ENCODE measurements around the gene DNAJB14.

Gene DNAJB14

DNA sequence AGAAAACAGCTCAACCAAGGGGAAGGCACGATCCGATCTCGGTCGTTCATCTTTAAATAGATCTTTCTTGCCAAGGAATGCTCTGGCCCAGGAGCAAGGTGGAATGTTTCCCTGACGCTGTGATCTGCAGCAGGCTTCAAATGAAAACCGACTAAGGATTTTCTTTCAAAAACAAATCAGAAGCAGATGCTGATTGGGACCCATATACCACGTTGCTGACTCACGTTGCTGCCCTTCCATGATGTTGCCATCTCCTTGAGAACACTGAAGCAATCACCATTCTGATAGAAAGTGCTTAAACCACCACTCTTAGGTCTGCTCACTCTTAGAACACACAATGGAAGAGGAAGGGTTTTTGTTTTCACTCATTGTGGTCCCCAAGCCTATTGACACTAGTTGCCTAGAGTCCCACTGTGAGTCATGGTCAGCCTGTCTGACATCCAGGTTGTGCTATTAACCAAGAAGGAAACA lies 78.3 kb downstream of the DNAJB14 start:
- DNase-seq (ENCODE audit: low read depth): no peak

DNA sequence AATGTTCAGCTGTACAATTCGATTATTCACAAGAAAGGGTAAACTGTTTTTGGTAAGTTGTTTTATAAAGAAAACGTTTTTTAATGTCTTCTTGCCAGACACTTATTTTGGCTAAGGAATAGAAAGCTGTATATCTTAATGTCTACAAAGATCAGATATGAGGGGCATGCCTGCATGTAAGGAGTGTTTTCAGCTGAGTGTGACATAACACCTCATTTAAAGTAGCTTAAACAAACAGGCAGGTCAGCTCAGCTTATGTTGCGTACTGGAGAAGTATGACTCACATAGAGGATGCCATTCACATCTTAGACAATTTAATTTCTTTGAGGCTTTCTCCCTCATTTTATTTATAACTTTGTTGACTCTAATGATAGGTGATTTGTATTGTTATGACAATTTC lies 82.6 kb downstream of the DNAJB14 start:
- no peak for DNase-seq (ENCODE audit: low read depth)

DNA sequence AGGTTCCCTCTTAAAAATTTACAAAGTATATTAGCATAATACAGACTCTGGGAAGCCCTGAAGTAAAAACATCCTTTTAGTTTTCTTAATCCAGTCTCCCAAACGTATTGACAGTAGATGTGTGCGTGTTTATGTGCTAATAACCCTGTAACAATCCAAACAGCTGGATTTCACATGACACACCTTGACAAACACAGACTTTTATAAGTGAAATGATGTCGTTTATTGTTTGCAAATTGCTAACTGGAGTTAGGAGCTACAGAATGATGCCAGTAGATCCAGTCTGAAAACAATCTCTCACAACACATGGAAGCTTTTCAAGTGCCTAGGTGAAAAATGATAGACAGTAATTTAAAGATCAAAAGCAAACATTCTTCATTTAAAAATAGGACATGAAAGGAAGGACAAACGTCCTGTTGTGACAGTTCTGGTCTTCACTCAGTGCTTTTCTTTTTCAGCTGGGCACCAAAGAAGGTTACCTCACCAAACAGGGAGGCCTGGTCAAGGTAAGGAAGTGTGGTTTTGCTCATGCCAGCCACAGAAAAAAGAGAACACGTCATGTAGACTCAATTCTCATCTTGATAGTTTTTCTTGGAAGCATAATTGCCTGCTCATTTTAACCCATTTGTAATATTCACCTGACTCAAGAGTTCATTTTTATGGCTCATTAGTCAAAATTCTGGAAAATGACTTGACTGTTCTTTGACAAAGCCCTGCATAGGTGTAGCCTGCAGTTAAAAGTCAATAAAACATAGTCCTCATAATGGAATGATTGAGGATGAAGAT lies 85.1 kb downstream of the DNAJB14 start:
- no peak for DNase-seq (ENCODE audit: low read depth)

DNA sequence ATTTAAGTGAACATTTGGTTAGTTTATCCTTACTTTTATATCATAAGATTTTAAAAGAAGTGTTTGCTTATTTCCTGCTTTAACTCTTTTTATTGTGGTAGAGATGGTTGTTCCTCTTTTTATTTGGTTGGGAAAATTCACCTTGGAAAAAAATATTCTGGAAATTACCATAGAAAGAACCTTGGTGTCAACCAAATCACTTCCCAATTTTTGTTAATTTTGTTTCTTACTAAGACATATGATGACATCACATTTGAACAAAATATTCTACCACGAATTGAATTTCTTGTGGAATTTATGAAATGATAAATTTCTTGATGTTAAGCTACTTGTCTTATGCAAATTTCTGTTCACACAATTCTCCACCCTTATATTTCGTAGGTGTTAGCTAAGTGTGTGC lies 85.9 kb downstream of the DNAJB14 start:
- no peak for DNase-seq (ENCODE audit: low read depth)

DNA sequence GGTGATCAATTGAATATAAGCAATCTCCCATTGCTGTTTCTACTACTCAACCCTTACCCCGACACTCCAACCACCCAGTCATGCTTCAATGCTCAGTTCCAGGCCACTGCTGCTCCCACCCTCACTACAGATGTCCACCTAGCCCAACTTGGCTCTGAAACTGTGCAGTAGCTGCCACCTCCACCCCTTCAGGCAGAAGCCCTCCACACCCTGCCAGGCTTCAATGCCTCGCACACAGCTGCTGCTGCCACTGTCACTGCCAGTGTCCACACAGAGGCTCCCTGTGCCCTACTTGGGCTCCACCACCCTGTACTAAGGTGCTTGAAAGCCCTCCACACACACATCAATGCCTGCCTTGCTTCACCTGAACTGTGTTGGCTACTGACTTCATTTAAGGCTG lies 86.8 kb downstream of the DNAJB14 start:
- no peak for DNase-seq (ENCODE audit: low read depth)

DNA sequence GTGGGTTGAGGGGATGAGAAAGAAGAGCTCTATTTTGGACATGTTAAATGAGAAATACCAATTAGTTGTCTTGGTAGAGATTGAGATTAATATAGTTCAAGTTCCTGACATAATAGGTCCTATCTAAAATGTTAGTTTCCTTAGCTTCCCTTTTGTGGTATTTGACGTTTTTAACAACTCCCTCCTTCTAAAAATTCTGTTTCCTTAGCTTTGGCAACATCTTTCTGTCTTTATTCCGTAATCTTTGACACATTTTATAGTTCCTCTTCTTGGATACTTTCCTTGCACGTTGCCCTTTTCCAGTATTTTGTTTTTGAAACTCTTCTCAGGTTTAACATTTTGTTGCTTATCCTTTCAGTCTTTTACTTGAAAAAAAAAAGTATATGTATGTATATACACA lies 89.1 kb downstream of the DNAJB14 start:
- DNase-seq (ENCODE audit: low read depth): no peak

DNA sequence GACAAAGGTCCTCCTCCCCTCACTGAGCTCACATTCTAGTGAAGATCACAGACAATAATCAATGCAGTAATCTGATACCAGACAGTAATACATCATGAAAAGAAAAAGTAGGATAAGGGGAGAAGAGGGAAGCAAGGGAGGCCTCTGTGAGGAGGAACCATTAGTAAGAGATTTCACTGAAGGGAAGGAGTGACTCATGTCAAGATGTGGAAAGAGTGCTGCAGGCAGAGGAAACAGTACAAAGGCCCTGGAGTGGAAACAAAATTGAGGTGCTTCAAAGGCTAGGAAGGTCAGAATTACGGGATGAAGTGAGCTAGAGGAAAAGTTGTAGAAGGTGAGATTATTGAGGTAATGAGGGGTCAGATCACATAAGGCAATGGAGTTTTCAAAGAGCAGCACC lies 90.3 kb downstream of the DNAJB14 start:
- DNase-seq (ENCODE audit: low read depth): no peak

DNA sequence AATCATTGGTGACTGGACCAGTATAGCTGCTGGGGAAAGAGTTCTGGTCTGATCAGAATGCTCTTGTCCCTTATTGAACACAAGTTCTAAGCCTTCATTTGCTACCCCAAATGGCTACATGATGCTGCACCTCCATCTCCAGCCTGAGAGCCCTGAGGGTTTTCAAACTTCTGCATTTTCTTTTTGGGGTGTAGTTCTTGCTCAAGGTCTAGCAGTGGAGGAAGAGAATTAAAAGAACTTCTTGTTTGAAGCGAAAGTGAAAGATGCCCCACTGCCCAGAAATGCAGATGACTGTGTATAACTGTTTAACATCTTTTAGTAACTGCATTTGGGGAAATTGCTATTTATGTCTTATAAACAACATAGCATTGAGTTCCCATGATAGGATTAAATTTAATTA lies 90.7 kb downstream of the DNAJB14 start:
- no peak for DNase-seq (ENCODE audit: low read depth)

DNA sequence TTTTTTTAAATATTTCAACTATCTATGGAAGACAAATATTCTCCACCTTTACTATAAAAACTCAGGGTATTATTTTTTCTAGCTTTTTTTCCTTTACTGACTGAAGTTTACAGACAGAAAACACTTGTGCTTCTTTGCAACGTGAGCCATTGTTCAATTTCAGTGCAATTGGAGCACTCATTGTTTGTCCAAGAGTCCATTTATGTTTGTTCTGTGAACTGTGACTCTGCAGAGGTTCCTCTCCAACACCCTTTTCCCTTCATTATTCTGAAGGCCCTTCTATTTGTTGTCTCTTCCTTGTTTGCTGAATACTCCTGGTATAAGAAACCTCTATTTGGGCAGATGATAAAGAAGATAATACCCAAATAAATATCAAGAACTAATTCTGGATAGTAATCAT lies 92.4 kb downstream of the DNAJB14 start:
- no peak for DNase-seq (ENCODE audit: low read depth)

DNA sequence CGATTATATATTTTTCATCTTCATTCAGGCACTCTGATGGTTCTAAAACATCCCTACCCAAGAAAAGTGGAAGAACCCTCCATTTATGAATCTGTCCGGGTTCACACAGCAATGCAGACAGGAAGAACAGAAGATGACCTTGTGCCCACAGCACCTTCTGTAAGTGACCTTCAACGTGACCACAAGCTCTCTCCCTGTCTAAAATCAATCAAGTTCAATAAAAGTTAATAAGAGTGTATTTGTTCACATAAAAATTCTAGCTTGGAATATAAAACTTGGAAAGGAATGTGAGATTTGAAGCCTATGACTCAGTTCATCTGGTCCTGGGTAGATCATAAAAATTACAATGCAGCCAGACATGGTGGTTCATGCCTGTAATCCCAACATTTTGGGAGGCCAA lies 93.2 kb downstream of the DNAJB14 start:
- no peak for DNase-seq (ENCODE audit: low read depth)

DNA sequence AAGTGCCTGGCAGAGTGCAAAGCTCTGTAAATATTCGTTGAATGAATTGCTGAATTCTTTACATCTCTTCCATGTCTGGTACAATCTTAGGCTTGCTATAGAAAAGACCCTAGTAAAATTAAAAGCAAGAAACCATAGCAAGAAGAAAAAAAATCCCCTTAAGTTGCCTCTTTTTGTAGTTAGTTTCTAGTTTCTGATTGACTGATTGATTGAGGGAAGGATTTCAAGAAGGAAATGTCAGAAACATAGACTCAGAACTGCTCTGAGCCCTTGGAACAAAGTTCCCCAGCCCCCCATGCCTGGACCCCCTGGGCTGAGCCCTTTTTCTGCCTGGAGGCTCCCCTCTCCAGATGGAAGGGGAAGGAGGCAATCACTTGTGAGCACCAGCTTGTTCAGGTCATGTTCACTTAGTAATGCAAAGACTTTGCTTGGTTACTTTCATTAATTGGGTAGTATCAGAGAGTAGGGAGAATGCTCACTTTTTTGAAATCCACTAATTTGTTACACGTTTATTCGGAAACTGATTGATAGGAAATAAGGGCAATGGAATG lies 94.1 kb downstream of the DNAJB14 start:
- DNase-seq (ENCODE audit: low read depth): no peak

DNA sequence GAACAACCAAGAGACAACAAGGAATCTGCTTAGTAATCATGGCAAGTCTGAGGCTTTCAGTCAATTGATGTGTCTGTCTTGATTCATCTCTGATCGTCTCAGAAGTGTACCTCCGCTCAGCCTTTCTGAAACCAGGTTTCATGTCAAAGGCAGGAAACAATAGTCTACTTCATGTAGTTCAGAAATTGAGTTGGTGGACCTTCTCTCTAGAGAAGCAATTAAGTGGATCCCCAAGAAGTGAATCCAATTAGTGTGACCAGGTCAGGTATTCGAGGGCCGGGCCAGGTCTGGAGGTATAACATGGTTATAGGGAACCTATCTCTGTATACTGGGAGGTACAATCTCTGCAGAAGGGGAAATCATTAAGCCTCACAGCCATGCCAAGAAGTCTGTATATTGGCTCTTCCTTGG lies 97.8 kb downstream of the DNAJB14 start:
- no peak for DNase-seq (ENCODE audit: low read depth)

DNA sequence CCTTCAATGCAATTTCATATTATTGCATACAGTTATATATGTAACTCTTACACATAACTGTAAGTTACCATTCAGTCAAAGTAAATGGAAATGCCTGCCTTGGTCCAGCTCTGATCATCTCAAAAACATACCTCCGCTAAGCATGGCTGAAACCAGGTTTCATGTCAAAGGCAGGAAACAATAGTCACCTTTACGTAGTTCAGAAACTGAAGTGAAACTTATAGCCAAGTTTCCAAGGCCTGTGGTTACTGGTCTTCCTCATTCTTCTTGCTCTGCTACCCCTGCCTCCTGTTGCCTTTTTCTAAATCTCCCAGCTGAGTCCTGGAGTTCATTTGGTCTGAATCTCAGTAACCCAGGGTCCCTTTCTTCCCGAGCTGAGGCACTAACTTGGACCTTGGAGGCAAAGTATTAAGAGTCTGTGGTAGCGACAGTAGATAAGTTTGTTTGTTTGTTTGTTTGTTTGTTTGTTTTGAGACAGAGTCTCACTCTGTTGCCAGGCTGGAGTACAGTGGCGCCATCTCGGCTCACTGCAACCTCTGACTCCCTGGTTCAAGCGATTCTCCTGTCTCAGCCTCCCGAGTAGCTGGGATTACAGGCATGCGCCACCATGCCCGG lies 98.9 kb downstream of the DNAJB14 start:
- no peak for DNase-seq (ENCODE audit: low read depth)

DNA sequence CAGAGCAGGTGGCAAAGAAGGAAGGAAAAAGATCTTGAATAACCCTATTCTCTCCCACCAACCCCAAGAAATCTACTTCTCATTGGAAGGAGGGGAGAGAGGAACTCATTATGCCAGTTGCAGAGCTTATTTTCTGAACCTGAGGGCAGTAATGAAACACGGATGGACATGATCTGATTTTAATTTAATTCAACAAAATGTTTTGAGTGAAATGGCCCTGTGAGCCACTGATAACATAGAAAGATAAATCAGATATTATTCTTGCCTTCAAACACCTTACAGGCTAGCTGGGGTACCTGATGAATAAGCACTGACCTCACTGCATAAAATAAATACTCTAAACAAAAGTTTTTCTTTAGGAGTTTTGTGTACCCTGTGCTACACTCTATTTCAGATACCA lies 99.5 kb downstream of the DNAJB14 start:
- no peak for DNase-seq (ENCODE audit: low read depth)
